Keratinocyte (primary cell): Measurements from ENCODE around the gene SMCHD1.

Experiments used
- CTCF ChIP-seq, 3 experiments: IDR thresholded peaks in 1 of 3; conservative IDR thresholded peaks in 1 of 3; optimal IDR thresholded peaks in 1 of 3; 2 replicates in 2 of 3; 3 replicates in 1 of 3; pipeline versions ENCODE3 to v1.5.1; 2011; ENCODE audit warnings: low read length in 3 of 3, mild to moderate bottlenecking in 3 of 3, moderate library complexity in 2 of 3, control low read depth in 1 of 3, inconsistent platforms in 1 of 3; ENCODE audit not compliant: insufficient read depth in 2 of 3; ENCODE audit errors: extremely low read depth in 1 of 3
- EZH2 ChIP-seq: IDR thresholded peaks from one replicate; pipeline ENCODE4 v1.6.1; 2012; ENCODE audit warnings: inconsistent platforms, mild to moderate bottlenecking, low read length, moderate library complexity

GRCh38 chr18:2776601-2777000 lies 121.1 kb downstream of the SMCHD1 start:
- TF ChIP-seq CTCF (optimal IDR thresholded peaks at IDR 0.05 in 1 of 3, IDR thresholded peaks at IDR 0.05 in 1 of 3, conservative IDR thresholded peaks at IDR 0.05 in 1 of 3; ENCODE audit: extremely low read depth in 1 of 3, insufficient read depth in 2 of 3, low read length in 3 of 3) = no peak
- TF ChIP-seq EZH2 = no peak
